ENCODE data around the gene PPIF. TPM values are rescaled to one million over a fixed set of nuclear protein-coding genes. Genes with fewer than 3 reads are reported as not detected.

PPIF gene
- total and polyA plus RNA-seq, 2 of the 4 experiments (the other 2 are of a cell fraction): 29.2 to 130 TPM

DNA sequence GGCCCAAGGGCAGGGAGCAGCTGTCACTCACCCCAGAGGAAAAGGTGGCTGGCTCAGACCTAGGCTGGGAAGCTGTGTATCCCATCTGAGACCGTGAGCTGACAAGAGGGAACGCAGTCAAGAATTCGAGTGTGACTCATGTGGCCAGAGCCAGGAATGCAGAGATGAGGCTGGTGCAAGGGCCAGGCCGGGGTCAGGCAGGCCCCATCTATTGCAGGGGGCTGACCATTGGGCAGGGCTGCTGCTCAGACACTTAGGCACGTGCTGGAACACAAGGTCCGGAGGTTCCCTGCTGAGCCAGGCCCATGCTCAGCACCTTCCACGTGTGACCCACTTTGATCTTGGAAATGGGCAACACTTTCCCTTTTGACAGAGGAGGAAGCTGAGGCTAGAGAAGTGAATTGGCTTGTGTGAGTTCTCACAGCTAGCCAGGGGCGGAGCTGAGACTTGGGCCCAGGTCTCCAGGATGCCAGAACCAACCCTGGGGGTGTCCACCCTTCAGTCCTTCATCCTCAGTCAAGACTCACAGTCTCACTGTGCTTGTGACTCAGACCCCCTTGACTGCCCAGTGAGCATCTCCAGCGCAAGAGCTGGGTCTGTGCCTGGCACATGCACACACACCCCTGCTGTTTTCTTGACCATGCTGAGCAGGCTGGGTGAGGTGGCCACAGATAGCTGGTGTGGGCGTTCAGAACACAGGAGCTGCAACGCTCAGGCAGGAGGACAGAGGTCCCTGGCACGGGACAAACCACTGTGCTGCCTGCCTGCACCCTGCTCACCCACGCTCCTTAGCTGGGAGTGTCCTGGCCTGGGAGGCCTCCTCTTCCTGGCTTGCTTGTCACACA is 47.6 kb upstream of the PPIF start:
- Histone ChIP-seq H3K4me1 (ENCODE audit: control insufficient read depth, insufficient read depth, low read length) (peaks cover 19% of the 10 kb centered on the region), H3K27ac (ENCODE audit: insufficient read depth, low read length) (peak overlapping the region; percentile 52), H3K4ac (ENCODE audit: low read depth, low read length) (peak overlapping the region; percentile 82), H4K8ac (ENCODE audit: low read depth in 2 of 2, low read length in 2 of 2) (peak overlapping the region in 1 of 2 experiments; percentile 73; a peak in 2 of 4 replicates), H4K5ac (ENCODE audit: low read depth, low read length) (no peak overlapping the region), H2BK15ac (ENCODE audit: low read depth, low read length) (peak overlapping the region; percentile 3; the same call in 1 of the 3 replicates), H4K91ac (ENCODE audit: insufficient read depth, low read depth, low read length) (peak overlapping the region; percentile 83), H2AFZ (replicated peaks; ENCODE audit: low read length, poor library complexity) (peak overlapping the region; percentile 74), H2AK9ac (replicated peaks; ENCODE audit: low read depth, low read length, poor library complexity) (peak overlapping the region; percentile 91), H3K9me3 (ENCODE audit: control insufficient read depth, insufficient read depth, low read length) (no peaks in the 10 kb centered on the region), H2BK20ac (ENCODE audit: low read depth, low read length) (peak overlapping the region; percentile 68), H3K9me1 (ENCODE audit: insufficient read depth, low read length) (peaks cover 32% of the 10 kb centered on the region), H3K9ac (ENCODE audit: low read depth, low read length) (no peak overlapping the region), H3K18ac (ENCODE audit: low read depth, low read length) (peak overlapping the region; percentile 3), H3K79me1 (ENCODE audit: low read depth in 1 of 2, low read length in 2 of 2) (peaks cover 28 to 62% of the 10 kb centered on the region in 2 experiments), H4K20me1 (ENCODE audit: insufficient read depth, low read length) (peaks cover 27% of the 10 kb centered on the region), H3K36me3 (ENCODE audit: control insufficient read depth, insufficient read depth, low read length) (peaks cover 80% of the 10 kb centered on the region), H3K27me3 (ENCODE audit: control insufficient read depth, insufficient read depth, low read length) (no peaks in the 10 kb centered on the region), H3K14ac (replicated peaks; ENCODE audit: low read depth, low read length) (peak overlapping the region; percentile 18), H3K23ac (ENCODE audit: low read depth, low read length) (peak overlapping the region; percentile 15), H3K4me3 (ENCODE audit: insufficient read depth, low read depth, low read length) (no peak overlapping the region), H2BK120ac (ENCODE audit: low read depth, low read length) (peak overlapping the region; percentile 72), H2BK5ac (ENCODE audit: low read depth, low read length, poor library complexity, severe bottlenecking) (peak overlapping the region; percentile 88), H3K4me2 (ENCODE audit: low read depth, low read length) (peak overlapping the region; percentile 14; the same call in 1 of the 2 replicates), H3K56ac (ENCODE audit: extremely low read depth, insufficient read depth, low read length) (0 out of 2 replicates have a peak overlapping the region, but pooled peaks have one; percentile 20), H2AK5ac (ENCODE audit: low read depth, low read length) (peak overlapping the region; percentile 86)
- in situ Hi-C loops (cut with MboI; ENCODE audit: low sequenced_read_pairs): no loop called here
- TF ChIP-seq, protein P1, sequence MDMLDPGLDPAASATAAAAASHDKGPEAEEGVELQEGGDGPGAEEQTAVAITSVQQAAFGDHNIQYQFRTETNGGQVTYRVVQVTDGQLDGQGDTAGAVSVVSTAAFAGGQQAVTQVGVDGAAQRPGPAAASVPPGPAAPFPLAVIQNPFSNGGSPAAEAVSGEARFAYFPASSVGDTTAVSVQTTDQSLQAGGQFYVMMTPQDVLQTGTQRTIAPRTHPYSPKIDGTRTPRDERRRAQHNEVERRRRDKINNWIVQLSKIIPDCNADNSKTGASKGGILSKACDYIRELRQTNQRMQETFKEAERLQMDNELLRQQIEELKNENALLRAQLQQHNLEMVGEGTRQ (IDR thresholded peaks at IDR 0.05; ENCODE audit: low read depth, low read length): peak; percentile 75
- TF ChIP-seq NFE2L2 (IDR thresholded peaks at IDR 0.05; ENCODE audit: low read depth, low read length): no peak
- TF ChIP-seq MAFK (IDR thresholded peaks at IDR 0.05; ENCODE audit: low read depth, low read length): 0 out of 2 replicates have a peak, but pooled peaks have one; percentile 13
- peak; percentile 70 for TF ChIP-seq FOS (IDR thresholded peaks at IDR 0.05; ENCODE audit: low read depth, low read length)
- TF ChIP-seq MAZ (IDR thresholded peaks at IDR 0.05; ENCODE audit: borderline replicate concordance, low read depth, low read length): peak; percentile 60; the same call in 1 of the 2 replicates
- TF ChIP-seq CHD1 (IDR thresholded peaks at IDR 0.05; ENCODE audit: low read depth, low read length): no peak
- TF ChIP-seq RCOR1 (IDR thresholded peaks at IDR 0.05; ENCODE audit: insufficient replicate concordance, low read length): no peak
- peak; percentile 85 for TF ChIP-seq MXI1 (IDR thresholded peaks at IDR 0.05; ENCODE audit: borderline replicate concordance, low read depth, low read length)
- TF ChIP-seq CEBPB (IDR thresholded peaks at IDR 0.05; ENCODE audit: low read depth, low read length): peak; percentile 70
- peak; percentile 93 for TF ChIP-seq BHLHE40 (IDR thresholded peaks at IDR 0.05; ENCODE audit: low read depth, low read length)
- dilution Hi-C loops (cut with HindIII; ENCODE audit: low sequenced_read_pairs, unreplicated experiment): no loop called here
- no TSS peak for BruUV-seq (replicated peaks)
- ATAC-seq (ENCODE audit: low read depth): peak; percentile 77
- 15% methylated on average over 5 of the region's 13 CpGs; no CpG with 5 or more reads in 1 of the 2 experiments for WGBS, 2 experiments (ENCODE audit: extremely low coverage in 2 of 2, insufficient read length in 1 of 2)
- ChIA-PET CTCF (no interaction called here), POLR2A (ENCODE audit: unreplicated experiment) (no interaction called here)
- intact Hi-C loops (cut with micrococcal nuclease): loop anchor here (1.0 to 2.0 kb wide), 2 partner anchors 22 to 39 kb away; no protein-coding TSS in a partner anchor
- DNase-seq: peak; percentile 90
